Chondrocyte (in vitro differentiated cells): ENCODE results near the gene SLC22A16. TPM values are rescaled to one million over a fixed set of nuclear protein-coding genes. Genes with fewer than 3 reads are reported as not detected.

Experiments used
- DNase-seq: peaks from one replicate; pipeline ENCODE4 v3.0.0; 2021; ENCODE audit warnings: mixed read lengths, low spot score
- H3K27ac Mint-ChIP-seq: one replicate; pipeline ENCODE4 v1.8.0; 2021; ENCODE audit warnings: mild to moderate bottlenecking, moderate library complexity, mixed read lengths; ENCODE audit not compliant: unreplicated experiment
- H3K27me3 Mint-ChIP-seq: 2 replicates; pipeline ENCODE4 v1.8.0; 2021; ENCODE audit warnings: low read depth, mixed read lengths
- H3K36me3 Mint-ChIP-seq: 2 replicates; pipeline ENCODE4 v1.8.0; 2021; ENCODE audit warnings: low read depth, mixed read lengths
- H3K4me1 Mint-ChIP-seq: 2 replicates; pipeline ENCODE4 v1.8.0; 2021; ENCODE audit warnings: low read depth, mild to moderate bottlenecking, mixed read lengths
- H3K4me3 Mint-ChIP-seq: one replicate; pipeline ENCODE4 v1.8.0; 2021; ENCODE audit warnings: mild to moderate bottlenecking, moderate library complexity, mixed read lengths; ENCODE audit not compliant: unreplicated experiment
- H3K9me3 Mint-ChIP-seq: 2 replicates; pipeline ENCODE4 v1.8.0; 2021; ENCODE audit warnings: low read depth, mixed read lengths
- total RNA-seq: library from RNA; stranded (reverse); gene quantifications from 3 replicates; pipeline ENCODE4 v1.2.1, GENCODE V29; 2021
- TF ChIP-seq, protein P1 (sequence below): fragments of 200-600 bp; sonication (generic); IDR thresholded peaks from 2 replicates; pipeline ENCODE4 v1.5.0; 2021; ENCODE audit warnings: antibody characterized with exemption, mild to moderate bottlenecking, moderate library complexity

SLC22A16 gene
- total RNA-seq, 1 donor from 2014 or later: not detected

DNA sequence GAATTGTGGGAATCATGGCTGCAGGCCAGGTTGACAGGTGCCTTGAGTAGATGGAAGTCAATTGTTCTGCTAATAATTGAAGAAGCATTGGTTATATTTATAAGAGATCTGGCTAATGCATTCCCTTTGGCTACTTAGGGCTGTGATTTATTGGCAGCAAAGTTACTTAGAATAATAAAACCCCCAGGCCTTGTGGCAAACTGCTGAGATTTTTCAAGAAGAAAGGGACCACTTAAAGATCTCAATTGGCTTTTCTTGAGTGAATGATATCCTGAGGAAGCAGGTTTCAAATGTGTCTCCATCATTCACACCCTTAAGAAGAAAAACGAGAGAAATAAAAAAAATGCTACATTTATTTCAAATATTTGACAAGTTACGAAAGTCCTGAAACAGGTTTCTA, 88.4 kb downstream of the SLC22A16 start:
- Mint-ChIP-seq H3K36me3 (no peaks in the 10 kb centered on the region), H3K9me3 (no peaks in the 10 kb centered on the region), H3K27ac (no peak overlapping the region), H3K27me3 (peaks cover 8% of the 10 kb centered on the region), H3K4me3 (no peak overlapping the region), H3K4me1 (no peaks in the 10 kb centered on the region)
- no peak for DNase-seq
- TF ChIP-seq, protein P1, sequence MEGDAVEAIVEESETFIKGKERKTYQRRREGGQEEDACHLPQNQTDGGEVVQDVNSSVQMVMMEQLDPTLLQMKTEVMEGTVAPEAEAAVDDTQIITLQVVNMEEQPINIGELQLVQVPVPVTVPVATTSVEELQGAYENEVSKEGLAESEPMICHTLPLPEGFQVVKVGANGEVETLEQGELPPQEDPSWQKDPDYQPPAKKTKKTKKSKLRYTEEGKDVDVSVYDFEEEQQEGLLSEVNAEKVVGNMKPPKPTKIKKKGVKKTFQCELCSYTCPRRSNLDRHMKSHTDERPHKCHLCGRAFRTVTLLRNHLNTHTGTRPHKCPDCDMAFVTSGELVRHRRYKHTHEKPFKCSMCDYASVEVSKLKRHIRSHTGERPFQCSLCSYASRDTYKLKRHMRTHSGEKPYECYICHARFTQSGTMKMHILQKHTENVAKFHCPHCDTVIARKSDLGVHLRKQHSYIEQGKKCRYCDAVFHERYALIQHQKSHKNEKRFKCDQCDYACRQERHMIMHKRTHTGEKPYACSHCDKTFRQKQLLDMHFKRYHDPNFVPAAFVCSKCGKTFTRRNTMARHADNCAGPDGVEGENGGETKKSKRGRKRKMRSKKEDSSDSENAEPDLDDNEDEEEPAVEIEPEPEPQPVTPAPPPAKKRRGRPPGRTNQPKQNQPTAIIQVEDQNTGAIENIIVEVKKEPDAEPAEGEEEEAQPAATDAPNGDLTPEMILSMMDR: no peak

DNA sequence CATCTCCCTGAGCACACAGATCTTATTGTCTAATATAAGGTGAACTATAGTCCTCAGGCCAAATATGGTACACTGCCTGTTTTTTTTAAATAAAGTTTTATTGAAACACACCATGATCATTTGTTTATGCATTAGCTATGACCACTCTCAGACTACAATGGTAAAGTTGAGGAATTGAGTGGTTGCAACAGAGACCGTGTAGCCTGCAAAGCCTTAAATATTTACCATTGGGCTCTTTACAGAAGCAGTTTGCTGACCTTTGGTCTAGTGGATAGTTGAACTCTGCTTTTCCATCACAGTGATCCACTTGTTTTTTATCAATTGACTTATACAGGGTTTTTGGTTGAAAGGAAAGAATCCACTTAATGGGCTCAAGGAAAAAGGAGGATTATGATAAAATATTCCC, 91.0 kb downstream of the SLC22A16 start:
- no peak overlapping the region for H3K27ac Mint-ChIP-seq
- H3K9me3 Mint-ChIP-seq: peaks cover 10% of the 10 kb centered on the region
- peaks cover 1% of the 10 kb centered on the region for H3K36me3 Mint-ChIP-seq
- TF ChIP-seq, protein P1: no peak
- no peaks in the 10 kb centered on the region for H3K4me1 Mint-ChIP-seq
- H3K4me3 Mint-ChIP-seq: no peak overlapping the region
- DNase-seq: no peak
- H3K27me3 Mint-ChIP-seq: peaks cover 20% of the 10 kb centered on the region

- Mint-ChIP-seq H3K4me1 (no peaks in the 10 kb centered on the region), H3K27me3 (peaks cover 33% of the 10 kb centered on the region), H3K9me3 (peaks cover 16% of the 10 kb centered on the region), H3K27ac (no peak overlapping the region), H3K4me3 (no peak overlapping the region), H3K36me3 (peaks cover 1% of the 10 kb centered on the region)
- TF ChIP-seq, protein P1: no peak
- no peak for DNase-seq
Measured at GRCh38 chr6:110378552-110378951, 97.9 kb downstream of the SLC22A16 start.

Other genes starting within 250 kb of the SLC22A16 start
- gene METTL24, start 118.3 kb downstream of the SLC22A16 start, total RNA-seq: 0.62 to 0.67 TPM in 2 of 3 replicates, not detected in the other
- gene DDO, start 61.0 kb downstream of the SLC22A16 start, total RNA-seq: not detected in 3 replicates